DMS 273 (cell line): ENCODE data around the gene PGAP6.
A peak's percentile ranks its signal among the peaks of the same experiment; 100 is the strongest.
"Not testable (repeated sequence)": the region's sequence is repeated elsewhere in the genome, so short reads cannot be mapped to it uniquely, and the experiment has no call there.

Source experiments
- DNase-seq: peaks from one replicate; lab custom pipeline; 2025; ENCODE audit not compliant: unreplicated experiment; lab: John Stamatoyannopoulos, UW

Gene PGAP6

DNA sequence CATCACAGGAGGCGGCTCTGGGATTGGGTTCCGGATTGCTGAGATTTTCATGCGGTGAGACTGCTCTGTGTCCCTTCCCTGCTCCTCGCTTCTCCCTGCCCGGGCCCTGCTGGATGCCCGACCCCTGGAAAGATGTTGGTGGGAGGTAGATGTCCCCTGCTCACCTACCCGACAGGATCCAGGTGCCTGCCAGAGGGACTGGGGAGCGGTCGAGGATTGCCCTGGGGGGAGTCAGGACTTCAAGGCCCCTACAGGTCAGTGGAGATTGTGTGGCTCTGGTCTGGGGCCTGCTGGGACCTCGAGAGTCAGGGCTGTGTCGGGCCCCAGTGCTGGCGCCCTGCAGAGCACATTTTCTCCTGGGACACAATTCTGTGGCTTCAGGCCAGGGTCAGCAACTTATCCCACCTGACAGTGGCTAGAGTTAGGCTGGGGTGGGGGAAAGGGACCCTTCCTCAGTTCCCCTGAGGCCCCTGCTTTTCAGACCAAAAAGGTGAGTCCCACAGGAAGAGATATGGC, 23.3 kb upstream of the PGAP6 start:
- DNase-seq, result no peak

GRCh38 chr16:401468-402348, 19.9 kb upstream of the PGAP6 start, which contains the start of gene DECR2:
Gene DECR2 (plus strand): TSS chr16:401885. CDS start chr16:401964, 79 bp downstream.
- peak; percentile 96 for DNase-seq

GRCh38 chr16:400061-400591, 18.3 kb upstream of the PGAP6 start:
- peak; percentile 75 for DNase-seq

- no peak for DNase-seq
Observed at GRCh38 chr16:399340-400019, 17.7 kb upstream of the PGAP6 start.

DNA sequence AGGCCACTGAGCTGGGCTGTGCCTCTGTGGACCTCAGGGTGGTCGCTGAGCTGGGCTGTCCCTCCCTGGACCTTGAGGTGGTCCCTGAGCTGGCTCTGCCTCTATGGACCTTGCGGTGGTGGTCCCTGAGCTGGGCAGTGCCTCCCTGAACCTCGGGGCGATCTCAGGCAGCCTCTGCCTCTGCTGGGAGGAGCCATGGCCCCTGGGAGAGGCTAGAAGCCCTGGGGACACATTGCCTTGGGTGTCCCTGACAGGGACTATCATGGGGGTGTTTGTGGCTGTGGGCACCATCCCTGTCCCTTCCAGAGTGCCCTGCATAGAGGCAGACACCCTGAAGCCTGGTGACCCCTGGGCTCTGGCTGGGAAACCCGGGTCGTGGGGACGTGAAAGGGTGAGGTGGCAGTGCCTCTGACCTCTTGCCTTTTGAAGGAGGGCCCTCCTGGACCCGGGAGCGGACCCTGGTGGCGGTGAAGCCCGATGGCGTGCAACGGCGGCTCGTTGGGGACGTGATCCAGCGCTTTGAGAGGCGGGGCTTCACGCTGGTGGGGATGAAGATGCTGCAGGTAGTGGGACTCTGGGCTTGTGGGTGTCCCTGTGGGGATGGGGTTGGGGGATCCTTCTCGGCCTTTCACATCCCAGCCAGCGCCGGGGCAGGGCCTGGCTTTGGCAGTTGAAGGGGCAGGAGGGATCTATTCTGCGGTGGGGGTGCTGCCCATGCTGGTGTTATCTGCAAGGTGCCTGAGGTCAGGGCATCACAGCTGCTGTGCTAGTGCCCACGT, 17.0 kb upstream of the PGAP6 start:
- no peak for DNase-seq

GRCh38 chr16:397736-398332, 16.1 kb upstream of the PGAP6 start:
- DNase-seq, result peak; percentile 85

DNA sequence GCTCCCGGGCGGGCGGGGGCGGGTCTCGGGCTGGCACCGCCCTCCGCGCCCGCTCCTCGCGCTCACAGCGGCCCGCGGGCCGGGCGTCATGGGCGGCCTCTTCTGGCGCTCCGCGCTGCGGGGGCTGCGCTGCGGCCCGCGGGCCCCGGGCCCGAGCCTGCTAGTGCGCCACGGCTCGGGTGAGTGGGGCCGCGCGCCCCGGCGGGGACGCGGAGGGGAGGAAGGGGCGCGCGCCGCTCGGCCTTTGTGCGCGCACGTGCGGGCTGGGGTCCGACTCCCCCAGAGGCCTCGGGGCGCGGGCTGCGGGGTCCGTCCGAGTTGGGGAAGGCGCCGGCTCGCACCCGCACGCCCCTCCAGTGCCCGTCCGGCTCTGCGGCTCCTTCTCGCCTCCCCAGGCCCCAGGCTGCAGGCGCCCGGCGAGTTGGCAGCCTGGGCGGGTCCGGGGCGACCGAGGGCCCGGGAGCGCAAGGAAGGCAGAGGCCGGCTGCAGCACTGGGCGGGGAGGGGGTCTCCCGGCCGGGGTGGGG, 15.4 kb upstream of the PGAP6 start, which contains the start of gene NME4:
Gene NME4, plus strand, starts transcription at position 65 of the 527 bp plus-strand sequence. Its CDS starts 24 bp downstream, at position 89.
- peak; percentile 83 for DNase-seq

DNA sequence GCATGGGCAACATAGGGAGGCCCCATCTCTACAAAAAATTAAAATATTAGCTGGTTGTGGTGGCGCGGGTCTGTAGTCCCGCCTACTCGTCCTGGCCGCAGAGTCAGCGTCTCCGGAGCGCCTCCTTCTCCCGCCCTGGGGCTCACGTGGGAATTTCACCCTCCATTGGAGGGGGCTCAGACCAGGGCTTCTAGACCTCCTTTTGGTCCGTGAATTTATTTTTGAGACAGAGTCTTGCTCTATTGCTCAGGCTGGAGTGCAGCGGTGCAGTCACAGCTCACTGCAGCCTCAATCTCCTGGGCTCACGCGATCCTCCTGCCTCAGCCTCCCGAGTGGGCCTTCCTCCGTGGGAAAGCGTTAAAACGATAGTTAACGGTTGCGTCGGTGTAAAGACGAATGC, 14.8 kb upstream of the PGAP6 start:
- peak; percentile 88 for DNase-seq

- DNase-seq, result no peak
Observed at GRCh38 chr16:396199-396598, 14.4 kb upstream of the PGAP6 start.

GRCh38 chr16:392450-393030, 10.8 kb upstream of the PGAP6 start:
- DNase-seq, result no peak

DNA sequence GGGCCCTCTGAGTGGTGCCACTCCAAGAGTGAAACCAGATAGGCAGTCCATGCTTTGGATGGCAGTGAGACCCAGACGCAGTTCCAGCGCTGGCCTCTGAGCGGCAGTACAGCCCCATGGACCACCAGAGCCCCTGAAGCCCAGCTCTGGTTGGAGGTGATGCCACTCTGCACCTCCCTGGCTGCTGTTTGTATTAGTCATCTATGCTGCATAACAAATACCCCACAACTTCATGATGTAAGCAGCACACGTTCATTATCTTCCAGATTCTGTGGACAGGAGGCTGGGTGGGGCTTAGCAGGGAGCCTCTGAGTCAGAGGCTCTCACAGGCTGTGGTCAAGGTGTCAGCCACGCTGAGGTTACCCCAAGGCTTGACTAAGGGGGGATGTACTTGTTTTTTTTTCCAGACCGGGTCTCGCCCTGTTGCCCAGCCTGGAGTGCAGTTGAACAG, 10.1 kb upstream of the PGAP6 start:
- peak; percentile 84 for DNase-seq

GRCh38 chr16:389352-389751, 7.6 kb upstream of the PGAP6 start:
- DNase-seq, result no peak

- not testable (repeated sequence) for DNase-seq
Observed at GRCh38 chr16:387761-388666, 6.2 kb upstream of the PGAP6 start.

DNA sequence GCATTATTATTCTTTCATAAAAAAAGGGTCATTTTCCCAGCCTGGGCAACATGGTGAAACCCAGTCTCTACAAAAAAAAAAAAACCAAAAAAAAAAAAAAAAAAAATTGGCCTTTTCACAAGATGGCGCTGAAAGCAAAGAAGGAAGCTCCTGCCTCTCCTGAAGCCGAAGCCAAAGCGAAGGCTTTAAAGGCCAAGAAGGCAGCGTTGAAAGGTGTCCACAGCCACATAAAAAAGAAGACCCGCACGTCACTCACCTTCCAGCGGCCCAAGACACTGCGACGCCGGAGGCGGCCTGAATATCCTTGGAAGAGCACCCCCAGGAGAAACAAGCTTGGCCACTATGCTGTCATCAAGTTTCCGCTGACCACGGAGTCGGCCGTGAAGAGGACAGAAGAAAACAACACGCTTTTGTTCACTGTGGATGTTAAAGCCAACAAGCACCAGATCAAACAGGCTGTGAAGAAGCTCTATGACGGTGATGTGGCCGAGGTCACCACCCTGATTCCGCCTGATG, 4.9 kb upstream of the PGAP6 start:
- DNase-seq, result no peak

- DNase-seq, result no peak
Observed at GRCh38 chr16:383326-384051, 1.7 kb upstream of the PGAP6 start.

GRCh38 chr16:381012-381788, 578 bp downstream of the PGAP6 start:
- peak; percentile 77 for DNase-seq

GRCh38 chr16:380762-381011, 1.1 kb downstream of the PGAP6 start:
- DNase-seq, result no peak
